ENCODE results near the gene FZD2. TPM values are rescaled to one million over a fixed set of nuclear protein-coding genes. Genes with fewer than 3 reads are reported as not detected.

Gene FZD2
- total and polyA plus RNA-seq, 2 of the 4 experiments (the other 2 are of a cell fraction) = 21.3 to 130 TPM

GRCh38 chr17:44595216-44595775, 38.0 kb downstream of the FZD2 start:
- no peak overlapping the region for H3K4me2 ChIP-seq (ENCODE audit: low read depth, low read length)
- no peak overlapping the region for H3K18ac ChIP-seq (ENCODE audit: low read depth, low read length)
- H3K36me3 ChIP-seq (ENCODE audit: control insufficient read depth, insufficient read depth, low read length) = no peaks in the 10 kb centered on the region
- ATAC-seq (ENCODE audit: low read depth) (no peak), DNase-seq (no peak)
- no peak overlapping the region for H2AK5ac ChIP-seq (ENCODE audit: low read depth, low read length)
- dilution Hi-C loops (cut with HindIII; ENCODE audit: low sequenced_read_pairs, unreplicated experiment) (no loop called here), in situ Hi-C loops (cut with MboI; ENCODE audit: low sequenced_read_pairs) (no loop called here), intact Hi-C loops (cut with micrococcal nuclease) (no loop called here)
- H4K91ac ChIP-seq (ENCODE audit: insufficient read depth, low read depth, low read length) = no peak overlapping the region
- ChIA-PET POLR2A (ENCODE audit: unreplicated experiment) (no interaction called here), CTCF (interaction anchor here (0.5 kb wide), 1 partner anchor 197 kb away, joined by 4 read pairs; no protein-coding TSS in a partner anchor)
- no peak overlapping the region for H2BK15ac ChIP-seq (ENCODE audit: low read depth, low read length)
- no peak overlapping the region for H3K4me3 ChIP-seq (ENCODE audit: insufficient read depth, low read depth, low read length)
- BruUV-seq (replicated peaks) = no TSS peak
- H3K79me1 ChIP-seq (ENCODE audit: low read depth in 1 of 2, low read length in 2 of 2) = 0 out of 4 replicates have a peak, but pooled peaks cover 0 to 5% of the 10 kb centered on the region in 2 experiments
- no peak overlapping the region for H3K23ac ChIP-seq (ENCODE audit: low read depth, low read length)
- H3K4ac ChIP-seq (ENCODE audit: low read depth, low read length) = no peak overlapping the region
- no peak overlapping the region for H4K8ac ChIP-seq (ENCODE audit: low read depth in 2 of 2, low read length in 2 of 2)
- no peak overlapping the region for H2BK120ac ChIP-seq (ENCODE audit: low read depth, low read length)
- 66% methylated on average over 4 of the region's 10 CpGs; no CpG with 5 or more reads in 1 of the 2 experiments for WGBS, 2 experiments (ENCODE audit: extremely low coverage in 2 of 2, insufficient read length in 1 of 2)
- H4K5ac ChIP-seq (ENCODE audit: low read depth, low read length) = no peak overlapping the region
- H2AK9ac ChIP-seq (replicated peaks; ENCODE audit: low read depth, low read length, poor library complexity) = no peak overlapping the region
- peaks cover 6% of the 10 kb centered on the region; the same call in 1 of the 2 replicates for H3K27me3 ChIP-seq (ENCODE audit: control insufficient read depth, insufficient read depth, low read length)
- no peak overlapping the region for H2AFZ ChIP-seq (replicated peaks; ENCODE audit: low read length, poor library complexity)
- H2BK20ac ChIP-seq (ENCODE audit: low read depth, low read length) = no peak overlapping the region
- H3K14ac ChIP-seq (replicated peaks; ENCODE audit: low read depth, low read length) = no peak overlapping the region; the same call in 1 of the 2 replicates
- no peaks in the 10 kb centered on the region for H3K9me3 ChIP-seq (ENCODE audit: control insufficient read depth, insufficient read depth, low read length)
- no peak overlapping the region for H3K9ac ChIP-seq (ENCODE audit: low read depth, low read length)
- no peak overlapping the region for H2BK5ac ChIP-seq (ENCODE audit: low read depth, low read length, poor library complexity, severe bottlenecking)
- H3K4me1 ChIP-seq (ENCODE audit: control insufficient read depth, insufficient read depth, low read length) = peaks cover 16% of the 10 kb centered on the region
- no peak overlapping the region for H3K56ac ChIP-seq (ENCODE audit: extremely low read depth, insufficient read depth, low read length)
- H4K20me1 ChIP-seq (ENCODE audit: insufficient read depth, low read length) = 0 out of 2 replicates have a peak, but pooled peaks cover 2% of the 10 kb centered on the region
- peaks cover 22% of the 10 kb centered on the region for H3K9me1 ChIP-seq (ENCODE audit: insufficient read depth, low read length)
- no peak for TF ChIP-seq RCOR1 (IDR thresholded peaks at IDR 0.05; ENCODE audit: insufficient replicate concordance, low read length)
- no peak overlapping the region for H3K27ac ChIP-seq (ENCODE audit: insufficient read depth, low read length)
